IMR-90 (cell line): ENCODE measurements around the gene CHRM3. TPM values are rescaled to one million over a fixed set of nuclear protein-coding genes. Genes with fewer than 3 reads are reported as not detected.

Experiments
- ATAC-seq: fragments of 200-7000 bp; cut with Tn5 transposase; 2 replicates; pipeline ENCODE4 v1.9.1; 2020; ENCODE audit warnings: low read depth, mild to moderate bottlenecking, moderate library complexity
- BruUV-seq: library from RNA; stranded (reverse); fragments of 400-500 nt; replicated peaks from 2 replicates; lab custom pipeline; 2021; lab: Mats Ljungman, UMichigan
- CTCF ChIA-PET: fragments of 300-600 bp; formaldehyde crosslinking; extraction: SDS; loops from one replicate; lab custom pipeline; 2021; ENCODE audit warnings: antibody characterized with exemption; lab: Yijun Ruan, JAX
- POLR2A ChIA-PET: fragments of 300-600 bp; sonication (Branson Sonifier 250); formaldehyde crosslinking; loops from one replicate; lab custom pipeline; 2022; ENCODE audit warnings: antibody characterized with exemption; ENCODE audit not compliant: unreplicated experiment; lab: Charles Lee
- DNase-seq: peaks from one replicate; pipeline ENCODE4 v3.0.0; 2013
- H2AFZ ChIP-seq: replicated peaks from 2 replicates; pipeline ENCODE3; 2013; ENCODE audit warnings: low read length, mild to moderate bottlenecking; ENCODE audit not compliant: poor library complexity
- H2AK5ac ChIP-seq: 2 replicates; pipeline ENCODE4 v1.6.1; 2013; ENCODE audit warnings: low read depth, low read length, inconsistent platforms
- H2AK9ac ChIP-seq: replicated peaks from 2 replicates; pipeline ENCODE3; 2013; ENCODE audit warnings: mild to moderate bottlenecking, low read depth, low read length, moderate library complexity; ENCODE audit not compliant: poor library complexity
- H2BK120ac ChIP-seq: 2 replicates; pipeline ENCODE4 v1.6.1; 2013; ENCODE audit warnings: low read depth, low read length, inconsistent platforms
- H2BK15ac ChIP-seq: 3 replicates; pipeline ENCODE4 v1.6.1; 2013; ENCODE audit warnings: low read depth, low read length, inconsistent platforms
- H2BK20ac ChIP-seq: 2 replicates; pipeline ENCODE4 v1.6.1; 2013; ENCODE audit warnings: low read depth, mild to moderate bottlenecking, inconsistent platforms, low read length, moderate library complexity
- H2BK5ac ChIP-seq: 2 replicates; pipeline ENCODE4 v1.6.1; 2013; ENCODE audit warnings: mild to moderate bottlenecking, low read depth, low read length, inconsistent platforms; ENCODE audit not compliant: poor library complexity, severe bottlenecking
- H3K14ac ChIP-seq: replicated peaks from 2 replicates; pipeline ENCODE4 v1.6.1; 2013; ENCODE audit warnings: low read depth, low read length, inconsistent platforms
- H3K18ac ChIP-seq: 2 replicates; pipeline ENCODE4 v1.6.1; 2013; ENCODE audit warnings: low read depth, low read length, control low read depth
- H3K23ac ChIP-seq: 2 replicates; pipeline ENCODE4 v1.6.1; 2013; ENCODE audit warnings: low read depth, low read length, inconsistent platforms
- H3K27ac ChIP-seq: 2 replicates; pipeline ENCODE4 v1.5.1; 2013; ENCODE audit warnings: mild to moderate bottlenecking, control low read depth, low read length; ENCODE audit not compliant: insufficient read depth
- H3K27me3 ChIP-seq: 2 replicates; pipeline ENCODE4 v1.6.1; 2013; ENCODE audit warnings: low read length; ENCODE audit not compliant: control insufficient read depth, insufficient read depth
- H3K36me3 ChIP-seq: 2 replicates; pipeline ENCODE4 v1.6.1; 2013; ENCODE audit warnings: low read length, mixed read lengths; ENCODE audit not compliant: control insufficient read depth, insufficient read depth
- H3K4ac ChIP-seq: 2 replicates; pipeline ENCODE4 v1.6.1; 2013; ENCODE audit warnings: low read depth, low read length, inconsistent platforms
- H3K4me1 ChIP-seq: 2 replicates; pipeline ENCODE4 v1.6.1; 2013; ENCODE audit warnings: low read length, mixed read lengths; ENCODE audit not compliant: control insufficient read depth, insufficient read depth
- H3K4me2 ChIP-seq: 2 replicates; pipeline ENCODE4 v1.6.1; 2013; ENCODE audit warnings: low read depth, mild to moderate bottlenecking, control low read depth, low read length, moderate library complexity
- H3K4me3 ChIP-seq: 2 replicates; pipeline ENCODE4 v1.5.1; 2013; ENCODE audit warnings: low read depth, mild to moderate bottlenecking, control low read depth, low read length, moderate library complexity; ENCODE audit not compliant: insufficient read depth
- H3K56ac ChIP-seq: 2 replicates; pipeline ENCODE4 v1.6.1; 2013; ENCODE audit warnings: low read length, inconsistent platforms; ENCODE audit not compliant: insufficient read depth; ENCODE audit errors: extremely low read depth
- H3K79me1 ChIP-seq, 2 experiments: 2 replicates each; pipeline ENCODE4 v1.6.1; 2013; ENCODE audit warnings: low read length in 2 of 2, inconsistent platforms in 1 of 2, low read depth in 1 of 2
- H3K9ac ChIP-seq: 2 replicates; pipeline ENCODE4 v1.6.1; 2013; ENCODE audit warnings: low read depth, low read length, control low read depth
- H3K9me1 ChIP-seq: 2 replicates; pipeline ENCODE4 v1.6.1; 2013; ENCODE audit warnings: low read length, inconsistent platforms; ENCODE audit not compliant: insufficient read depth
- H3K9me3 ChIP-seq: 2 replicates; pipeline ENCODE4 v1.6.1; 2013; ENCODE audit warnings: low read length; ENCODE audit not compliant: control insufficient read depth, insufficient read depth
- H4K20me1 ChIP-seq: 2 replicates; pipeline ENCODE4 v1.6.1; 2013; ENCODE audit warnings: low read length, inconsistent platforms; ENCODE audit not compliant: insufficient read depth
- H4K5ac ChIP-seq: 2 replicates; pipeline ENCODE4 v1.6.1; 2013; ENCODE audit warnings: mild to moderate bottlenecking, low read depth, low read length, control low read depth
- H4K8ac ChIP-seq, 2 experiments: 2 replicates each; pipeline ENCODE4 v1.6.1; 2013; ENCODE audit warnings: low read depth in 2 of 2, low read length in 2 of 2, control low read depth in 1 of 2, inconsistent platforms in 1 of 2
- H4K91ac ChIP-seq: 2 replicates; pipeline ENCODE4 v1.6.1; 2013; ENCODE audit warnings: low read depth, low read length, inconsistent platforms; ENCODE audit not compliant: insufficient read depth
- BHLHE40 ChIP-seq: fragments of 150-350 bp; IDR thresholded peaks from 2 replicates; pipeline ENCODE4 v1.6.1; 2016; ENCODE audit warnings: mild to moderate bottlenecking, low read depth, low read length
- CEBPB ChIP-seq: IDR thresholded peaks from 2 replicates; pipeline ENCODE4 v1.6.1; 2012; ENCODE audit warnings: low read depth, low read length, improper control_type of control experiment
- CHD1 ChIP-seq: IDR thresholded peaks from 2 replicates; pipeline ENCODE4 v1.6.1; 2012; ENCODE audit warnings: low read depth, low read length, improper control_type of control experiment
- FOS ChIP-seq: fragments of 150-350 bp; IDR thresholded peaks from 2 replicates; pipeline ENCODE4 v1.6.1; 2016; ENCODE audit warnings: low read depth, low read length
- MAFK ChIP-seq: IDR thresholded peaks from 2 replicates; pipeline ENCODE4 v1.6.1; 2012; ENCODE audit warnings: low read depth, low read length, improper control_type of control experiment
- MAZ ChIP-seq: IDR thresholded peaks from 2 replicates; pipeline ENCODE4 v1.6.1; 2012; ENCODE audit warnings: low read depth, mild to moderate bottlenecking, low read length, improper control_type of control experiment, moderate library complexity, borderline replicate concordance
- MXI1 ChIP-seq: IDR thresholded peaks from 2 replicates; pipeline ENCODE4 v1.6.1; 2012; ENCODE audit warnings: low read depth, mild to moderate bottlenecking, low read length, moderate library complexity, borderline replicate concordance
- NFE2L2 ChIP-seq: fragments of 150-350 bp; IDR thresholded peaks from 2 replicates; pipeline ENCODE4 v1.6.1; 2016; ENCODE audit warnings: low read depth, mild to moderate bottlenecking, low read length
- POLR2A ChIP-seq: IDR thresholded peaks from 2 replicates; pipeline ENCODE4 v1.6.1; 2012; ENCODE audit warnings: mild to moderate bottlenecking, low read depth, low read length
- RAD21 ChIP-seq: IDR thresholded peaks from 2 replicates; pipeline ENCODE4 v1.6.1; 2012; ENCODE audit warnings: low read length, improper control_type of control experiment
- RCOR1 ChIP-seq: IDR thresholded peaks from 2 replicates; pipeline ENCODE4 v1.6.1; 2012; ENCODE audit warnings: mild to moderate bottlenecking, low read length, improper control_type of control experiment; ENCODE audit not compliant: insufficient replicate concordance
- RFX5 ChIP-seq: IDR thresholded peaks from 2 replicates; pipeline ENCODE4 v1.8.0; 2012; ENCODE audit warnings: low read depth, mild to moderate bottlenecking, low read length, moderate library complexity
- SMC3 ChIP-seq: fragments of 150-350 bp; IDR thresholded peaks from 2 replicates; pipeline ENCODE4 v1.6.1; 2016; ENCODE audit warnings: low read depth, mild to moderate bottlenecking, antibody characterized with exemption, low read length, moderate library complexity
- WGBS, 2 experiments: methylation state at CpG; one replicate each; pipeline versions ENCODE4 v1.1.5 to v1.1.7; 2013; ENCODE audit warnings: missing lambda C conversion rate in 2 of 2; ENCODE audit not compliant: insufficient read length in 1 of 2; ENCODE audit errors: extremely low coverage in 2 of 2; 5-methylcytosine and 5-hydroxymethylcytosine counted together
- dilution Hi-C: fragments of 300-500 bp; cut with HindIII; formaldehyde crosslinking; loops from one replicate; pipeline ENCODE4 v1.14.3; 2018; ENCODE audit warnings: low sequenced_read_pairs; ENCODE audit not compliant: unreplicated experiment
- in situ Hi-C: fragments of 300-500 bp; cut with MboI; formaldehyde crosslinking; loops from 3 replicates; pipeline ENCODE4 v1.14.3; 2019; ENCODE audit warnings: low sequenced_read_pairs, inconsistent platforms, mixed read lengths
- intact Hi-C: fragments of 100-400 bp; cut with micrococcal nuclease; formaldehyde crosslinking; loops from 2 replicates; pipeline ENCODE4 v1.10.0; 2022
- polyA plus RNA-seq, 3 experiments: library from polyadenylated mRNA; depleted of rRNA; stranded (reverse); fragments of >200 nt; gene quantifications; 2 replicates each; pipeline ENCODE4 v1.2.3, GENCODE V29; 2012; ENCODE audit warnings: low replicate concordance in 1 of 3
- total RNA-seq: library from RNA; depleted of rRNA; stranded (reverse); fragments of >200 nt; gene quantifications from 2 replicates; pipeline ENCODE4 v1.2.3, GENCODE V29; 2012
- TF ChIP-seq, protein P1 (sequence below): fragments of 150-350 bp; IDR thresholded peaks from 2 replicates; pipeline ENCODE4 v1.6.1; 2017; ENCODE audit warnings: mild to moderate bottlenecking, antibody characterized with exemption, low read length, low read depth
- TF ChIP-seq, protein P2 (sequence below): fragments of 150-350 bp; IDR thresholded peaks from 2 replicates; pipeline ENCODE4 v1.6.1; 2016; ENCODE audit warnings: low read depth, mild to moderate bottlenecking, low read length, moderate library complexity, borderline replicate concordance
- TF ChIP-seq, protein P3 (sequence below): conservative IDR thresholded peaks from 2 replicates; pipeline ENCODE4 v1.5.1; 2012; ENCODE audit warnings: mild to moderate bottlenecking, low read depth, low read length, improper control_type of control experiment

CHRM3 gene
- total and polyA plus RNA-seq, 2 of the 4 experiments (the other 2 are of a cell fraction), result not detected

DNA sequence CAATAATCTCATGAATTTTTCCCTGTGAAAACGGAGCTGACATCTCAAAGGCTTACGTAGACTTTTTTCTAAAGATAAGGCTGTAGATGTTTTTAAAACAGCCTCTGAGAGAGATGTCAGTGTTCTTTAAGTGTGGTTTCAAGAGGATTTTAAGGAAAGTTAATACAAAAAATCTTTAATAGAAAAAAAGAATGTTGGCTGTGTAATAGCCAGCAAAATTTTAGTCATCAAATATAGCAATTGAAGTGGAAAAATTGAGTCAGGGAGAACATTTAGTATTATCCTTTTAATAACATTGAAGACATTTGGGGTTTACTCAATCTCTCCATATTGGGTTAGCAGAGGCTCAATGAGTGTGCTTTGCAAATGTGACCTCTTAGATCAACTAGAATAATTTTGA is 38.6 kb upstream of the CHRM3 start:
- Histone ChIP-seq H3K79me1 (no peaks in the 10 kb centered on the region), H3K4me1 (no peaks in the 10 kb centered on the region), H2BK5ac (no peak overlapping the region), H2AFZ (no peak overlapping the region), H3K4me2 (no peak overlapping the region), H4K8ac (no peak overlapping the region), H2BK20ac (no peak overlapping the region), H3K14ac (no peak overlapping the region), H3K4me3 (no peak overlapping the region), H3K36me3 (no peaks in the 10 kb centered on the region), H3K27me3 (no peaks in the 10 kb centered on the region), H2AK9ac (no peak overlapping the region), H3K18ac (no peak overlapping the region), H3K9me1 (no peaks in the 10 kb centered on the region), H3K56ac (no peak overlapping the region), H3K4ac (no peak overlapping the region), H3K9ac (no peak overlapping the region), H4K5ac (no peak overlapping the region), H4K20me1 (no peaks in the 10 kb centered on the region), H4K91ac (no peak overlapping the region), H2BK120ac (no peak overlapping the region), H3K27ac (no peak overlapping the region), H2BK15ac (no peak overlapping the region), H3K9me3 (peaks cover 5% of the 10 kb centered on the region; the same call in 1 of the 2 replicates), H2AK5ac (no peak overlapping the region), H3K23ac (no peak overlapping the region)
- DNase-seq (no peak), ATAC-seq (no peak)
- in situ Hi-C loops, result no loop called here
- intact Hi-C loops, result no loop called here
- dilution Hi-C loops, result no loop called here
- no peak for TF ChIP-seq CHD1
- no peak for TF ChIP-seq MAFK
- TF ChIP-seq NFE2L2, result no peak
- TF ChIP-seq, protein P1, sequence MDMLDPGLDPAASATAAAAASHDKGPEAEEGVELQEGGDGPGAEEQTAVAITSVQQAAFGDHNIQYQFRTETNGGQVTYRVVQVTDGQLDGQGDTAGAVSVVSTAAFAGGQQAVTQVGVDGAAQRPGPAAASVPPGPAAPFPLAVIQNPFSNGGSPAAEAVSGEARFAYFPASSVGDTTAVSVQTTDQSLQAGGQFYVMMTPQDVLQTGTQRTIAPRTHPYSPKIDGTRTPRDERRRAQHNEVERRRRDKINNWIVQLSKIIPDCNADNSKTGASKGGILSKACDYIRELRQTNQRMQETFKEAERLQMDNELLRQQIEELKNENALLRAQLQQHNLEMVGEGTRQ, result no peak
- TF ChIP-seq MXI1, result no peak
- TF ChIP-seq FOS, result no peak
- TF ChIP-seq CEBPB, result no peak
- TF ChIP-seq, protein P2, sequence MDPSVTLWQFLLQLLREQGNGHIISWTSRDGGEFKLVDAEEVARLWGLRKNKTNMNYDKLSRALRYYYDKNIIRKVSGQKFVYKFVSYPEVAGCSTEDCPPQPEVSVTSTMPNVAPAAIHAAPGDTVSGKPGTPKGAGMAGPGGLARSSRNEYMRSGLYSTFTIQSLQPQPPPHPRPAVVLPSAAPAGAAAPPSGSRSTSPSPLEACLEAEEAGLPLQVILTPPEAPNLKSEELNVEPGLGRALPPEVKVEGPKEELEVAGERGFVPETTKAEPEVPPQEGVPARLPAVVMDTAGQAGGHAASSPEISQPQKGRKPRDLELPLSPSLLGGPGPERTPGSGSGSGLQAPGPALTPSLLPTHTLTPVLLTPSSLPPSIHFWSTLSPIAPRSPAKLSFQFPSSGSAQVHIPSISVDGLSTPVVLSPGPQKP, result no peak
- TF ChIP-seq RAD21, result no peak
- TF ChIP-seq, protein P3, sequence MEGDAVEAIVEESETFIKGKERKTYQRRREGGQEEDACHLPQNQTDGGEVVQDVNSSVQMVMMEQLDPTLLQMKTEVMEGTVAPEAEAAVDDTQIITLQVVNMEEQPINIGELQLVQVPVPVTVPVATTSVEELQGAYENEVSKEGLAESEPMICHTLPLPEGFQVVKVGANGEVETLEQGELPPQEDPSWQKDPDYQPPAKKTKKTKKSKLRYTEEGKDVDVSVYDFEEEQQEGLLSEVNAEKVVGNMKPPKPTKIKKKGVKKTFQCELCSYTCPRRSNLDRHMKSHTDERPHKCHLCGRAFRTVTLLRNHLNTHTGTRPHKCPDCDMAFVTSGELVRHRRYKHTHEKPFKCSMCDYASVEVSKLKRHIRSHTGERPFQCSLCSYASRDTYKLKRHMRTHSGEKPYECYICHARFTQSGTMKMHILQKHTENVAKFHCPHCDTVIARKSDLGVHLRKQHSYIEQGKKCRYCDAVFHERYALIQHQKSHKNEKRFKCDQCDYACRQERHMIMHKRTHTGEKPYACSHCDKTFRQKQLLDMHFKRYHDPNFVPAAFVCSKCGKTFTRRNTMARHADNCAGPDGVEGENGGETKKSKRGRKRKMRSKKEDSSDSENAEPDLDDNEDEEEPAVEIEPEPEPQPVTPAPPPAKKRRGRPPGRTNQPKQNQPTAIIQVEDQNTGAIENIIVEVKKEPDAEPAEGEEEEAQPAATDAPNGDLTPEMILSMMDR, result no peak
- no peak for TF ChIP-seq SMC3
- TF ChIP-seq MAZ, result no peak
- no peak for TF ChIP-seq RFX5
- no peak for TF ChIP-seq RCOR1
- TF ChIP-seq POLR2A, result no peak
- TF ChIP-seq BHLHE40, result no peak
- BruUV-seq, result no TSS peak
- POLR2A ChIA-PET, result no interaction called here
- 40% methylated on average over 1 of the region's 2 CpGs; no CpG with 5 or more reads in 1 of the 2 experiments for WGBS, 2 experiments
- CTCF ChIA-PET, result no interaction called here
